Loucy (cell line): ENCODE data around the gene CYP2D6.
"Not testable (repeated sequence)": the region's sequence is repeated elsewhere in the genome, so short reads cannot be mapped to it uniquely, and the experiment has no call there.

Experiments
- CTCF ChIP-seq: fragments of 200-600 bp; sonication (generic); conservative IDR thresholded peaks from 2 replicates; pipeline ENCODE4 v1.5.1; 2014; ENCODE audit warnings: mild to moderate bottlenecking, antibody characterized with exemption, low read length
- EZH2phosphoT487 ChIP-seq: fragments of 200-600 bp; IDR thresholded peaks from 2 replicates; pipeline ENCODE4 v1.6.1; 2018; ENCODE audit warnings: antibody characterized with exemption, mild to moderate bottlenecking, moderate library complexity, borderline replicate concordance

- not testable (repeated sequence) for TF ChIP-seq CTCF, EZH2phosphoT487
Measured at GRCh38 chr22:42130639-42131431, at the start of gene CYP2D6.
